ENCODE measurements around the gene HTRA1. TPM values are rescaled to one million over a fixed set of nuclear protein-coding genes. Genes with fewer than 3 reads are reported as not detected.

HTRA1 gene
- total RNA-seq, 1 experiment from 2014 or later = 0.39 TPM

- Histone ChIP-seq H3K4me3 (replicated peaks in 1 of 2; ENCODE audit: low read depth in 1 of 2, low read length in 2 of 2) (no peak overlapping the region), H3K79me2 (ENCODE audit: insufficient read depth, low read length) (no peaks in the 10 kb centered on the region), H3K4me2 (ENCODE audit: low read length) (no peak overlapping the region), H3K27me3 (ENCODE audit: insufficient read depth, low read length) (no peaks in the 10 kb centered on the region), H3K4me1 (ENCODE audit: control insufficient read depth in 1 of 2, insufficient read depth in 2 of 2, low read length in 2 of 2) (no peaks in the 10 kb centered on the region), H4K20me1 (ENCODE audit: insufficient read depth) (no peaks in the 10 kb centered on the region), H3K9me3 (ENCODE audit: control insufficient read depth in 1 of 2, insufficient read depth in 1 of 2, low read depth in 1 of 2, low read length in 2 of 2) (no peaks in the 10 kb centered on the region), H2AFZ (ENCODE audit: low read depth, low read length, poor library complexity, severe bottlenecking) (no peak overlapping the region), H3K36me3 (ENCODE audit: control insufficient read depth in 1 of 2, insufficient read depth in 2 of 2, low read length in 2 of 2) (no peaks in the 10 kb centered on the region), H3K9ac (ENCODE audit: low read length) (no peak overlapping the region), H3K27ac (ENCODE audit: low read depth, low read length) (no peak overlapping the region), H3K9me2 (ENCODE audit: insufficient read depth) (no peaks in the 10 kb centered on the region)
- ATAC-seq (no peak), DNase-seq (ENCODE audit: low read depth, low spot score) (no peak)
- no peak for TF ChIP-seq SP1 (IDR thresholded peaks at IDR 0.05; ENCODE audit: low read depth)
- no peak for TF ChIP-seq CEBPB (IDR thresholded peaks at IDR 0.05; ENCODE audit: low read depth)
- TF ChIP-seq CTCF (IDR thresholded peaks at IDR 0.05 in 2 of 3, conservative IDR thresholded peaks at IDR 0.05 in 1 of 3; ENCODE audit: borderline replicate concordance in 1 of 3, insufficient read depth in 1 of 3, low read depth in 2 of 3, low read length in 2 of 3) = no peak
- TF ChIP-seq TCF7L2 (IDR thresholded peaks at IDR 0.05; ENCODE audit: borderline replicate concordance, extremely low read depth, insufficient read depth, insufficient read length) = no peak
- TF ChIP-seq RAD21 (IDR thresholded peaks at IDR 0.05; ENCODE audit: low read depth) = no peak
- TF ChIP-seq YY1 (IDR thresholded peaks at IDR 0.05; ENCODE audit: extremely low read depth, insufficient replicate concordance, low read depth, low read length) = no peak
- TF ChIP-seq ZNF274 (IDR thresholded peaks at IDR 0.05; ENCODE audit: low read depth, low read length) = no peak
- intact Hi-C loops (cut with micrococcal nuclease) = no loop called here
- no TSS peak for BruUV-seq (replicated peaks)
- CTCF ChIA-PET = no interaction called here
- POLR2A ChIA-PET = no interaction called here
- RAD21 ChIA-PET (ENCODE audit: low non-redundant PET in 1 of 2, low total read pairs in 2 of 2, uncharacterized antibody in 2 of 2, unreplicated experiment in 2 of 2) = no interaction called here
Measured at GRCh38 chr10:122480146-122480833, 18.9 kb downstream of the HTRA1 start.
